ENCODE results near the gene ARHGEF28. TPM values are rescaled to one million over a fixed set of nuclear protein-coding genes. Genes with fewer than 3 reads are reported as not detected.

Gene ARHGEF28
- total RNA-seq, 1 donor from 2014 or later, result 37.4 TPM

DNA sequence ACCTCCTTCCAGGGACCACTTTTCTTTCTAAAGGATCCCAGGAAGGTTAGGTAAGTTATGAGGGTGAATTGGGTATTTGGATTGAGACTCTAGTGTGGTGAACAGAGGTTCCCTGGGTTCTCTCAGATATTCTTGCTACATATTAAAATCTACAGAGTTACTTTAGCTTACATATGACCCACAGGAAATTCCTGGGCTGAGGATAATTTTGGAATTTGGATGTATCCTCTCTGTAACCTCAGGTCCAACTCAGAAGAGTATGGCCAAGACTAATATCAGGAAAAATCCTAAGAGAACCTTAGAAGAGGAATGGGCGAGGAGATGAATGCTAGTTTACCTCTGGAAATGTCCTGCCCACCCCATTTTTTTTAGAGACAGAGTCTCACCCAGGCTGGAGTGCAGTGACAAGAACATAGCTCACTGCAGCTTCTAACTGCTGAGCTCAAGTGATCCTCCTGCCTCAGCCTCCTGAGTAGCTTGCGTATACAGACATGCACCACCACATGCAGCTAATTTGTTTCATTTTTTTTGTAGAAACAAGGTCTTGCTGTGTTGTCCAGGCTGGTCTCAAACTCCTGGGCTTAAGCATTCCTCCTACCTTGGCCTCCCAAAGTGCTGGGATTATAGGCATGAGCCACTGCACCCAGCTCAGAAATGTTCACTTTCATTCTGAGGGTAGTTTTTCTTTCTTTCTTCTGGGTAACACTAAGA, 196.4 kb downstream of the ARHGEF28 start:
- DNase-seq (ENCODE audit: low read depth) (no peak), FAIRE-seq (no peak)

GRCh38 chr5:73822989-73823339, 197.0 kb downstream of the ARHGEF28 start:
- FAIRE-seq, result no peak

More for the DNA sequence above, 196.4 kb downstream of the ARHGEF28 start:
- no peak overlapping the region for H3K4me3 ChIP-seq (ENCODE audit: low read depth, low read length)
- TF ChIP-seq CTCF (IDR thresholded peaks at IDR 0.05; ENCODE audit: insufficient read depth, low read length, severe bottlenecking), result no peak
- H3K27me3 ChIP-seq (ENCODE audit: control insufficient read depth, insufficient read depth, low read length), result no peaks in the 10 kb centered on the region
- peaks cover 1% of the 10 kb centered on the region for H3K36me3 ChIP-seq (ENCODE audit: control insufficient read depth, insufficient read depth, low read length)

GRCh38 chr5:73823508-73823925, 197.5 kb downstream of the ARHGEF28 start:
- Histone ChIP-seq H3K4me3 (ENCODE audit: low read depth, low read length) (no peak overlapping the region), H3K36me3 (ENCODE audit: control insufficient read depth, insufficient read depth, low read length) (peaks cover 1% of the 10 kb centered on the region), H3K27me3 (ENCODE audit: control insufficient read depth, insufficient read depth, low read length) (no peaks in the 10 kb centered on the region)
- FAIRE-seq, result no peak
- peak; percentile 42 for DNase-seq (ENCODE audit: low read depth)
- TF ChIP-seq CTCF (IDR thresholded peaks at IDR 0.05; ENCODE audit: insufficient read depth, low read length, severe bottlenecking), result no peak

More at GRCh38 chr5:73822989-73823339, 197.0 kb downstream of the ARHGEF28 start:
- Histone ChIP-seq H3K4me3 (ENCODE audit: low read depth, low read length) (no peak overlapping the region), H3K36me3 (ENCODE audit: control insufficient read depth, insufficient read depth, low read length) (peaks cover 1% of the 10 kb centered on the region), H3K27me3 (ENCODE audit: control insufficient read depth, insufficient read depth, low read length) (no peaks in the 10 kb centered on the region)
- TF ChIP-seq CTCF (IDR thresholded peaks at IDR 0.05; ENCODE audit: insufficient read depth, low read length, severe bottlenecking), result no peak
- DNase-seq (ENCODE audit: low read depth), result peak; percentile 89

DNA sequence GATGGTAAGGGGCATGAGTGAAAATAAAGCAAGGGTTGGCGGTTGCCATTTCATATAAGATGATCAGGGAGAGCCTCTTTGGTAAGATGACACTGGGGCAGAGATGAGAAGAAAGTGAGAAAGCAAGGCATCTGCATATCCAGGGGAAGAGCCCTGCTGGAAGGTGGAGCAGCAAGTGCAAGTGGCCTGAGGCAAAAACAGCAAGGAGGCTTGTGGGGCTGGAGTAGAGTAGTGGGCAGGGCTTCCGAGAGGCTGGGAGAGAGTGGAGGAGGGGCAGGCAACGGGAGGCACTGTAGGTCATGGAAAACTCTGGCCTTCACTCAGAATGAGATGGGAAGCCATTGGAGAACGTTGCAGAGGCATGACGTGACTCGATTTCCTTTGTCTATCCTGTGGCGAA, 199.2 kb downstream of the ARHGEF28 start:
- TF ChIP-seq CTCF (IDR thresholded peaks at IDR 0.05; ENCODE audit: insufficient read depth, low read length, severe bottlenecking), result no peak
- no peak for FAIRE-seq
- no peak for DNase-seq (ENCODE audit: low read depth)
- no peaks in the 10 kb centered on the region for H3K27me3 ChIP-seq (ENCODE audit: control insufficient read depth, insufficient read depth, low read length)
- peaks cover 1% of the 10 kb centered on the region for H3K36me3 ChIP-seq (ENCODE audit: control insufficient read depth, insufficient read depth, low read length)
- H3K4me3 ChIP-seq (ENCODE audit: low read depth, low read length), result no peak overlapping the region

GRCh38 chr5:73825736-73826135, 199.7 kb downstream of the ARHGEF28 start:
- no peak overlapping the region for H3K4me3 ChIP-seq (ENCODE audit: low read depth, low read length)
- DNase-seq (ENCODE audit: low read depth), result no peak
- H3K27me3 ChIP-seq (ENCODE audit: control insufficient read depth, insufficient read depth, low read length), result no peaks in the 10 kb centered on the region
- peak; percentile 43 for FAIRE-seq
- TF ChIP-seq CTCF (IDR thresholded peaks at IDR 0.05; ENCODE audit: insufficient read depth, low read length, severe bottlenecking), result no peak
- H3K36me3 ChIP-seq (ENCODE audit: control insufficient read depth, insufficient read depth, low read length), result no peaks in the 10 kb centered on the region

All from bronchial epithelial cell (primary cell).